IPS-NIHi7 (cell line): ENCODE data around the gene ATF7IP2.
"Not testable (repeated sequence)": the region's sequence is repeated elsewhere in the genome, so short reads cannot be mapped to it uniquely, and the experiment has no call there.

Source experiments
- DNase-seq: peaks from one replicate; pipeline ENCODE4 v3.0.0; 2012; ENCODE audit warnings: mixed read lengths; ENCODE audit errors: extremely low spot score

The ATF7IP2 gene

DNA sequence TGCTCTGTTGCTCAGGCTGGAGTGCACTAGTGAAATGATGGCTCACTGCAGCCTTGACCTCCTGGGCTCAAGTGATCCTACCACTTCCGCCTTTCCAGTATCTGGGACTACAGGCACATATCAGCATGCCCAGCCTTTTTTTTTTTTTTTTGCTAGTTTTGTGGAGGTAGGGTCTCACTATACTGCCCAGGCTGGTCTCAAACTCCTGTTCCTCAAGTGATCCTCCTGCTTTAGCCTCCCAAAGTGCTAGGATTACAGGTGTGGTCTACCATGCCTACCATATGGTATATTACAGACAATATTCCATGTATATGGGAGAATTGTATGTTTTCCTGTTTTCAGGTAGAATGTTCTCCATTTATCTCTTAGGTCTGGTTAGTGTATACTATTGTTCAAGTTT, 12.3 kb upstream of the ATF7IP2 start:
- no peak for DNase-seq

DNA sequence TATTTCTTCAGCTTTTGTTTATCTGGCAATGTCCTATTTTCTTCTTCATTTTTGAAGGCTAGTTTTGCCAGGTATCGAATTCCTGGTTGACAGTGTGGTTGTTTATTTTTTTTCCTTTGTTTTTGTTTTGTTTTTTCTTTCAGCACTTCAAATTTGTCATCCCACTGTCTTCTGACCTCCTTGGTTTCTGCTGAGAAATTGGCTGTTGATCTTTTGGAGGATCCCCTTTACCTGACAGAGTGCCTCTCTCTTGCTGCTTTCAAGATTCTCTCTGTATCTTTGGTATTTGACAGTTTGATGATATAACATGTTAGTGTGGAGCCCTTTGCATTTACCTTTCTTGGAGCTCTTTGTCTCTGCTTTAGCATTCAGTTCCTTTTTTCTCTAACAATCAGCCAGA, 9.6 kb upstream of the ATF7IP2 start:
- DNase-seq = no peak

GRCh38 chr16:10383626-10384025, 2.2 kb upstream of the ATF7IP2 start:
- no peak for DNase-seq

DNA sequence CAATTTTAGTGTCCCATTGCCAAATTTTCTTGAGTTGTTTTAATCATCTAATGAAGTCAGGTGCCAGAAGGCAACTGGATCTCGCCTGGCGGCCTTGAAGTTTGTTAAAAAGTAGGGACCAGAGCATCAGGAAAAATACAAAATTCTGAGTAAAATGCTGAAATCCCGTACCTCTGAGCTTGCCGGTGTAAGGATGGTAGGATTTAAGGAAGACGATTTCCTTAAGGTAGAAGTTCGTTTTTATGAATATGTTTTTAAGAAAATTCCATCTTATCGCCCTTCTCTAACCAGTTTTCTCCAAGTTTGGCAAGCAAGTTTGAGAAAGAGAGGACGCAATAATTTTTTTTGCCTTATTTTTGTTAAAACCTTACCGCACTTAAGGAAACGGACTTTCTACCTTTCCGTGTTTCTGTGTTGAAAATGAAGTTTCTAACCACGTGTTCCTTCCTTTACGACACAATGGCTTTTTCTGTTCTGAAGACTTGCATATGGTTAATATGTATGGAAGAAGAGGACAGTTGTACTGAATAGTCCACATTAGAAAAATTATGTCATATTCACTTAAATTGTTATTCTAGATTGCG, 748 bp downstream of the ATF7IP2 start:
- DNase-seq = no peak

GRCh38 chr16:10387188-10387617, 1.3 kb downstream of the ATF7IP2 start:
- no peak for DNase-seq

- no peak for DNase-seq
Measured at GRCh38 chr16:10388988-10389387, 3.1 kb downstream of the ATF7IP2 start.

GRCh38 chr16:10390330-10390729, 4.5 kb downstream of the ATF7IP2 start:
- no peak for DNase-seq

DNA sequence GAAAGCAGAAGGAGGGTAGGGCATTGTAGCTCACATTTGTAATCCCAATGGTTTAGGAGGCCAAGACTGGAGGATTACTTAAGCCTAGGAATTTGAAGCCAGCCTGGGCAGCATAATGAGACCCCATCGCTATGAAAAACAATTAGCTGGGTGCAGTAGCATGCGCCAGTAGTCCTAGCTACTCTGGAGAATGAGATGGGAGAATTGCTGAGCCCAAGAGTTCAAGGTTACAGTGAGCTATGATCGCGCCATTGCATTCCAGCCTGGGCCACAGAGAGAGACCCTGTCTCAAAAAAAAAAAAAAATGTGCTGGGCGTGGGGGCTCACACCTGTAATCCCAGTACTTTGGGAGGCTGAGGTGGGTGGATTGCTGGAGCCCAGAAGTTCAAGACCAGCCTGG, 5.0 kb downstream of the ATF7IP2 start:
- DNase-seq = no peak

DNA sequence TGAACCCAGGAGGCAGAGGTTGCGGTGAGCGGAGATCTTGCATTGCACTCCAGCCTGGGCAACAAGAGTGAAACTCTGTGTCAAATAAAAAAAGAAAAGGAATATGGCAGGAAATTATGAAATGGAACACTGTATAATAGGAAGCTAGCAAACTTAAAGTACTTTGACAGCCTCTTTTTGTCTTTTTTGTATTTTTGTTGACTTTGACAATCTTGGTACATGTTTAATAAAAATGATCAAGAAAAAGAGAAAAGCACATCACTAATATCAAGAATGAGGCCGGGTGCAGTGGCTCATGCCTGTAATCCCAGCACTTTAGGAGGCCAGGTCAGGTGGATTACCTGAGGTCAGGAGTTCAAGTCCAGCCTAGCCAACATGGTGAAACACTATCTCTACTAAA, 5.5 kb downstream of the ATF7IP2 start:
- DNase-seq = no peak

DNA sequence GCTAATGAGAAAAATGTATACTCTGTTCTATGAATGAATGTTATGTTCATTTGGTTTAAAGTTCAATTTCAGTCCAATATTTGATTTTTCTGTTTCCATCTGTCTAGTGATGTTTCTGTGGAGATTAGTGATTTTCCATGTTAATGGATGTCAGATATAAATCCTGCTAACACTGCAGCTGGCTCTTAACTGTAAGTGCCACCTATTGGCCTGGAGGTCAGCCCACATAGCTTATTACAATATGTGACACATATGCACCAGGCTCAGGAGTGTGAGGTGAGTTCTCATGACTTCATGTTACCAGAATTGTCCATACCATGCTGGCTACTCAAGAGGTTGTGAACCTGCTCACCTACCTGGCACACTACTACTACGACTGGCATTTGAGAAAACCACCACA, 17.1 kb downstream of the ATF7IP2 start:
- DNase-seq = no peak

- DNase-seq = no peak
Measured at GRCh38 chr16:10405386-10405939, 19.6 kb downstream of the ATF7IP2 start.

DNA sequence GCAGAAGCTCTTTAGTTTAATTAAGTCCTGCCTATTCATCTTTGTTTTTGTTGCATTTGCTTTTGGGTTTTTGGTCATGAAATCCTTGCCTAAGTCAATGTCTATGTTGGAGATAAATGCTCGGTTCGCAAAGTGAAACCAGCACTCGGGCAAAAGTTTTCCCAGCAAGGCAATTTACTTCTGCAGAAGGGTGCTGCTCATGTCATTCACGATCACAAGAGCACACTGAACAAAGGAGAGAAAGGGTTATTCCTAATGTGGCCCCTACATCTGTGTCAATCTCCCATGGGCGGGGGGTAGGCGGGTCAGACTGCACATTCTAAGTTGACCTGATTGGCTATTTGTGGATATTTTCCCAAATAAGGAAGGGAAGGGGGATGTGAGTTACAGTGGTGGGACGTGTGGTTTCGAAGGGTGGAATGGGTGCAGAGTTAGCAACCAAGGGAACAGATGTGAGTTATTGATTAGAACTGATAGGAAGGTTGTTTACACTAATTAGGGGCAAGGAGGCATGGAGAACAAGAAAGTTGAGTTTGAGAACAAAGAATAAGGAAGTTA, 23.0 kb downstream of the ATF7IP2 start:
- no peak for DNase-seq

DNA sequence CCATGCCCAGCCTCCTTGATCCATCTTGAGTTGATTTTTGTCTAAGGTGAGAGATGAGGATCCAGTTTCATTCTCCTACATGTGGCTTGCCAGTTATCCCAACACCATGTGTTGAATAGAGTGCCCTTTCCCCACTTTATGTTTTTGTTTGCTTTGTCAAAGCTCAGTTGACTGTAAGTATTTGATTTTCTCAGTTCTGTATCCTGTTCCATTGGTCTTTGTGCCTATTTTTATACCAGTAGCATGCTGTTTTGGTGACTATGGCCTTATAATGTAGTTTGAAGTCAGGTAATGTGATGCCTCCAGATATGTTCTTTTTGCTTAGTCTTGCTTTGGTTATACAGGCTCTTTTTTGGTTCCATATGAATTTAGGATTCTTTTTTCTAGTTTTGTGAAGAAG, 23.9 kb downstream of the ATF7IP2 start:
- DNase-seq = not testable (repeated sequence)

- no peak for DNase-seq
Measured at GRCh38 chr16:10410469-10410868, 24.6 kb downstream of the ATF7IP2 start.

- DNase-seq = no peak
Measured at GRCh38 chr16:10412935-10413601, 27.2 kb downstream of the ATF7IP2 start.

DNA sequence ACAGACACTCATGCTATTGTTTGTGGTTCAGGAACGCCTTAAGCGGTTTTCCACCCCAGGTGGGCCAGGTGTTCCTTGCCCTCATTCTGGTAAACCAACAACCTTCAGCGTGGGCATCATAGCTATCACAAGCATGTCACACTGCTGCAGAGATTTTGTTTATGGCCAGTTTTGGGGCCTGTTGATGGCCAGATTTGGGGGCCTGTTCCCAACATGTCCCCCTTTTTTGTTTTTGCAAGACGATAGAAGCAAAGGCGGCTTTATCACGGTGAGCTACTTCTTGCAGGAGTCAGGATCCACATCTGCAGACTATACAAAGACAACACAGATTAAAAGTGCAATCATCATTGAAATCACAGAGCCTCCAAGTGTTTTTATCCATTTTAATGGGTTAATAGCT, 32.3 kb downstream of the ATF7IP2 start:
- not testable (repeated sequence) for DNase-seq

DNA sequence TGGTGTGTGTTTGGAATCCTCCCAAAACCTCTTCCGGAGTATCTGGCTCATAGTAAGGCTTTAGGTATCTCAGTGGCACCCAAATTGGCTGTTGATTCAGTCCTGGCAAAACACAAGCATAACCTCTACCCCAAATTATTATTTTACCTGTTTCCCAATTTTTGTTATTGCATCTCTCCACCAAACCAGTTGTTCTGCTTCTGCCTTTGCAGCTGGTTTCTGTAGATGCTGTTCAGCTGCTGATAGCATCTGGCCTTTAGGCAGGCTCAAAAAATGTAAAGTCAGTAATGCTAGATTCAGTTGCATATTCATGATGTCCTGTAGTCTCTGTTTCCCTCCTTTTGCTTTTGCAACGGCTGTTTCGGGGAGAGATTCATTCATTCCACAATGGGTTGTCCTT, 33.8 kb downstream of the ATF7IP2 start:
- no peak for DNase-seq

- DNase-seq = no peak
Measured at GRCh38 chr16:10421596-10421995, 35.7 kb downstream of the ATF7IP2 start.

DNA sequence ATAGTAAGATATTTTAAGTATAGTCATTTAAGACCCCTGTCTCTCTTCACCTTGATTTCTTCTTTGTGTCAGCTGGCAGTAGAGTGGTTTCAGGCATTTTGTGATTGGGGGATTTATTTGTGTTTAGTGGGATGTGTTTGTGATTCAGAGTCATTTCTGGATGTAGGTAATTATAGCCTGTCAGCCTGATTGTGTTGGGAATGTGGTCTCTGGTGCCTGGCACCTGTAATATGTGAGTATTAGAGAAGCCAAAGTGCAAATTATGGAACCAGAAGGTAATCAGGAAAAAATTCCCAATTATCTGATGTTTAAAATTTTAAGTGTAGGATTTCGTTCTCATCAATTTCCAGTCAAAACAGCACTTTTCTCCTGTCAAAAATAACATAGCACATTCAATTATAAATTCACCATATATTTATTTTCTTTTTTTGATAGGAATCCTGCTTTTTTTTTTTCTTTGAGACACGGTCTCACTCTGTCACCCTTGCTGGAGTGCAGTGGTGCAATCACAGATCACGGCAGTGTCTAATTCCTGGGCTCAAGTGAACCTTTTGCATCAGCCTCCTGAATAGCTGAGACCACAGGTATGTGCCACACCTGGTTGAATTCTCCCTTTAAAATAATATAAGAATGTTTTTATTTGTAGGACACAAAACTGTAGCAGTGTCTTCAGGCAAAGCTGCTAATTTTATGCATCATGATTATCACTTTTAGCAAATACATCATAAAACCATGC, 42.7 kb downstream of the ATF7IP2 start:
- DNase-seq = no peak

DNA sequence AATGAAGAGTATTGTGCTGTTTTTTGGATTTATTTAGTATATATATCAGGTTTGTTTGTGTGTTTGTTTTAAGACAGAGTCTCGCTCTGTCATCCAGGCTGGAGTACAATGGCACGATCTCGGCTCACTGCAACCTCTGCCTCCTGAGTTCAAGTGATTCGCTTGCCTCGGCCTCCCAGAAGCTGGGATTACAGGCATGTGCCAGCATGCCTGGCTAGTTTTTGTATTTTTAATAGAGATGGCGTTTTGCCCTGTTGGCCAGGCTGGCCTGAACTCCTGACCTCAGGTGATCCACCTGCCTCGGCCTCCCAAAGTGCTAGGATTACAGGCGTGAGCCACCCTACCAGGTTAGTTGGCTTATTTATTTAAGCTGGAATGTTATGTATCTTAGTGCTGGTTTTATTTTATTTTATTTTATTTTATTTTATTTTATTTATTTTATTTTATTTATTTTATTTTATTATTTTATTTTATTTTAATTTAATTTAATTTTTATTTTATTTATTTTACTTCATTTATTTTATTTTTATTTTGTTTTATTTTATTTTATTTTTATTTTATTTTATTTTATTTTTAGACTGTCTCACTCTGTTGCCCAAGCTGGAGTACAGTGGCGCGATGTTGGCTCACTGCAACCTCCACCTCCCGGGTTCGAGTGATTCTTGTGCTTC, 43.6 kb downstream of the ATF7IP2 start:
- not testable (repeated sequence) for DNase-seq

DNA sequence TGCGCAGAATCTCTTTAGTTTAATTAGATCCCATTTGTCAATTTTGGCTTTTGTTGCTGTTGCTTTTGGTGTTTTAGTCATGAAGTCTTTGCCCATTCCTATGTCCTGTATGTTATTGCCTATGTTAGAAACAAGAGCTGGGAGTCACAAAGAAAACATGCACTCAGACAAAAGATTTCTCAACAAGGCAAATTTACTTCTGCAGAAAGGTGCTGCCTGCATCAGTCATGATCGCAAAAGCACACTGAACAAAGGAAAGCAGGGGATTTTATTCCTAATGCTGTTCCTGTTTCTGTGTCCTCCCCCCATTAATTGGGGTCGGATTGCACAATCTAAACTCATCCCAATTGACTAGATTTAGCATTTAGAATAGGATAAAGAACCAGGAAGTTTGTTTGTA, 55.9 kb downstream of the ATF7IP2 start:
- no peak for DNase-seq

- no peak for DNase-seq
Measured at GRCh38 chr16:10447289-10447688, 61.4 kb downstream of the ATF7IP2 start.
